Effector memory CD4-positive, alpha-beta T cell (primary cell): ENCODE results near the gene PCK2.
A peak's percentile ranks its signal among the peaks of the same experiment; 100 is the strongest.

Experiments
- DNase-seq, 3 donors: peaks; one replicate each; pipeline ENCODE4 v3.0.0-alpha.2; 2020
- H3K27ac ChIP-seq: 2 replicates; pipeline ENCODE4 v1.7.0; 2013; ENCODE audit warnings: mild to moderate bottlenecking, low read length, moderate library complexity; ENCODE audit not compliant: insufficient read depth, poor library complexity, severe bottlenecking
- H3K27me3 ChIP-seq: replicated peaks from 2 replicates; pipeline ENCODE4 v1.7.0; 2013; ENCODE audit warnings: mild to moderate bottlenecking, low read length; ENCODE audit not compliant: insufficient read depth, control insufficient read depth, poor library complexity, severe bottlenecking
- H3K36me3 ChIP-seq: 2 replicates; pipeline ENCODE4 v1.7.0; 2013; ENCODE audit warnings: mild to moderate bottlenecking, low read length, moderate library complexity; ENCODE audit not compliant: control insufficient read depth, insufficient read depth
- H3K4me1 ChIP-seq: 2 replicates; pipeline ENCODE4 v1.7.0; 2013; ENCODE audit warnings: low read length, mild to moderate bottlenecking; ENCODE audit not compliant: control insufficient read depth, insufficient read depth, poor library complexity, severe bottlenecking
- H3K4me3 ChIP-seq: 2 replicates; pipeline ENCODE4 v1.7.0; 2013; ENCODE audit warnings: low read length, low read depth, mild to moderate bottlenecking; ENCODE audit not compliant: insufficient read depth, poor library complexity, severe bottlenecking
- H3K9me3 ChIP-seq: 2 replicates; pipeline ENCODE4 v1.7.0; 2013; ENCODE audit warnings: mild to moderate bottlenecking, low read length, moderate library complexity; ENCODE audit not compliant: control insufficient read depth

PCK2 gene

DNA sequence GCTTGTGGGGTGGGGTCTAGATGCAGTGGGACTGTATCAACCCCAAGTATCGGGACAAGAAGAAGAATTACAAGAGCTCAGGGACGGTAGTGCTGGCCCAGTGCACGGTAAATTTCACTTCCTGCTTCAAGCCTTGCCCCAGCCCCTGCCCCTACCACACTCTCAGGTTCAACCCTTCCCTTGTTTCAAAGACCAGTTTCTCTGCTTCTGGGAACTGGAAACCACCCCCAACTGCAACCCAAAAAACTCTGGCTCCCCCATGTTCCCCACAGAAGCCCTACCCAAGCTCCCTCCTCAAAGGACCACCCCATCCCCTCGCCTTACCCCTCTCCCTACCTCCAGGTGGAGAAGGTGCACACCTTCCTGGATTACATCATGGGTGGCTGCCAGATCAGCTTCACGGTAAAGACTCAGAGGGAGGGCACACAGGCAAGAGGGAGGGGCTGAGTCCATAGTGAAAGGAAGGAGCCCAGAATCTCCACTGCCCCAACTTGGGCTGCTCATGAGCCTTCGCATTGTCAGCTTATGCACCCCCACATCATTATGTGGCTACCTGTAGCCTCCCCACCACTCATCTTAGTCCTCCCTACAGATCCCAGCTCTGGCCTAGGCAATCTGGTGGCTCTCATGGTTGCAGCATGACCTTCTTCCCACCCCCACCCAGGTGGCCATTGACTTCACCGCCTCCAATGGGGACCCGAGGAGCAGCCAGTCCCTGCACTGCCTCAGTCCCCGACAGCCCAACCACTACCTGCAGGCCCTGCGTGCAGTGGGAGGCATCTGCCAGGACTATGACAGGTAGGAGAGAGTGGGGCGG, 18.4 kb upstream of the PCK2 start:
- Histone ChIP-seq H3K27ac (no peak overlapping the region), H3K4me3 (no peak overlapping the region), H3K4me1 (peaks cover 5% of the 10 kb centered on the region), H3K9me3 (no peaks in the 10 kb centered on the region), H3K36me3 (no peaks in the 10 kb centered on the region), H3K27me3 (no peaks in the 10 kb centered on the region)
- no peak for DNase-seq

DNA sequence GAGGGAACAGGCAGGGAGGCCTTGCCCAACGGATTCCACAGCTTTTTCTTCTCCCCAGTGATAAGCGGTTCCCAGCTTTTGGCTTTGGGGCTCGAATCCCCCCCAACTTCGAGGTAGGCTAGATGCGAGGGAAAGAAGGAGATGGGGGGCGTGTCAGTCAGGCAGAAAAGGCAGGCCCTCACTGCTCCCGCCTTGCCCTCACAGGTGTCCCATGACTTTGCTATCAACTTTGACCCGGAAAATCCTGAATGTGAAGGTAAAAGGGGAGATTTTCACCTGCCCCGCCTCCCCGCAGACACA, 17.9 kb upstream of the PCK2 start:
- no peak overlapping the region for H3K4me3 ChIP-seq
- no peak overlapping the region for H3K27ac ChIP-seq
- no peaks in the 10 kb centered on the region for H3K27me3 ChIP-seq
- no peak for DNase-seq
- no peaks in the 10 kb centered on the region for H3K9me3 ChIP-seq
- peaks cover 8% of the 10 kb centered on the region for H3K4me1 ChIP-seq
- no peaks in the 10 kb centered on the region for H3K36me3 ChIP-seq

DNA sequence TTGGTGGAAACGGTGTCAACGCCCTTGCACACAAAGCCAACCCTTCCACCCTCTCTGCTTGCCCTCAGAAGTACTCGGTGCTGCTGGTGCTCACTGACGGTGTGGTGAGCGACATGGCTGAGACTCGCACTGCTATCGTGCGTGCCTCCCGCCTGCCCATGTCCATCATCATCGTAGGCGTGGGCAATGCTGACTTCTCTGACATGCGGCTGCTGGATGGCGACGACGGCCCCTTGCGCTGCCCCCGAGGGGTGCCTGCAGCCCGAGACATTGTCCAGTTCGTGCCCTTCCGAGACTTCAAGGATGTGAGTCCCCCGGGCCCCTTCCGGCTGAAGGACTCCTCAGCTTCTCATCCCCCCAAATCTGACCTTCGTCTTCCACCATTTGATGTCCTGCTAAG, 17.0 kb upstream of the PCK2 start:
- Histone ChIP-seq H3K27ac (no peak overlapping the region), H3K36me3 (no peaks in the 10 kb centered on the region), H3K4me1 (peaks cover 12% of the 10 kb centered on the region), H3K9me3 (no peaks in the 10 kb centered on the region), H3K27me3 (no peaks in the 10 kb centered on the region), H3K4me3 (no peak overlapping the region)
- no peak for DNase-seq

DNA sequence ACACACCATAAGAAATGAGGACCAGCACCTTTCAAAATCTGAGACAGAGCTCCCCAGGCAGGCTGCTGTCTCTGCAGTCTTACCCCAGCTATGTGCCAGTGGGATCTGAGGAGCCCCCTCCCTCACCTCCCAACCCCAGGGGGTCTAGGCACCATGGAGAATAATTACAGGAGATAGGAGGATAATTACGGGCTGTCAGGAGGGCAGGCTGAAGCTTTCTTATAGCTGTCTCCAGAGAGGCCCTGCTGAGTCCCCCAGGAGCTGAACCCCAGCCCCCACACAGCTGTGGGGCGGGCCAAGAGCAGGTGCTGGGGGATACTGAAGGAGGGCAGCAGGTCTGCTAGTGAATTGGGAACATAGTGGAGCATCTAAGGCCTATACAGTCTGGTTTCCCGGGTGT, 16.0 kb upstream of the PCK2 start:
- peaks cover 12% of the 10 kb centered on the region for H3K4me1 ChIP-seq
- no peaks in the 10 kb centered on the region for H3K27me3 ChIP-seq
- no peak overlapping the region for H3K4me3 ChIP-seq
- no peak overlapping the region for H3K27ac ChIP-seq
- H3K36me3 ChIP-seq: no peaks in the 10 kb centered on the region
- no peak for DNase-seq
- no peaks in the 10 kb centered on the region for H3K9me3 ChIP-seq

DNA sequence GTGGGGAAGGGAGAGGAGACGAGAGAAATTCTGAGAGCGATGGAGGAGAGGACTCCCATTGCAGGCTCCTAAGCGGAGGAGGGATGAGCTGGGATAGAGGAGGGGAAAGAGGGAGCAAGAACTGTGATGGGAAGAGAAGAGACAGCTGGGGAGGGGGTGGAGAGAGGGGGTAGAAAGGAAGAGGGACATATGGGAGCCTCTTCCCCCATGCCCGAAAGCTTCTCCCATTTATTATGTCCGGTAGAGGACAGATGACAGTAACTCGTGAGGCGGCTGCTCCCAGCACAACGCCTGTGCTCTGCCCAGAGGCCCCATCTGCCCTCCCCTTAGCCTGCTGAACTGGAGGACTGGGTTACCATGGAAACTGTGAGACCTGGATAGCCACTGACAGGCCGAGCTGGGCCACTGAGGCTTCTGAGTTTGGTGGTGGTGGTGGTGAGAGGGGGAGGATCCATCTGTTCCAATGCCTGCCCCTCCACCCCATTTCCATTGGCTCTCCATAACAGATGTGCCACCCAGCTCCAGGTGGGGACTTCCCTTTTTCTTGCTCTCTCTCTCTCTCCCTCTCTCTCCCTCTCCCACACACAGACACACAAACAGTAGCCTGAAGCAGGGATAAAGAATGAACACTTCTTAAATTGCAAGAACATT, 14.5 kb upstream of the PCK2 start:
- no peaks in the 10 kb centered on the region for H3K9me3 ChIP-seq
- H3K27me3 ChIP-seq: no peaks in the 10 kb centered on the region
- DNase-seq: no peak
- no peaks in the 10 kb centered on the region for H3K36me3 ChIP-seq
- no peak overlapping the region for H3K4me3 ChIP-seq
- no peak overlapping the region for H3K27ac ChIP-seq
- peaks cover 12% of the 10 kb centered on the region for H3K4me1 ChIP-seq

DNA sequence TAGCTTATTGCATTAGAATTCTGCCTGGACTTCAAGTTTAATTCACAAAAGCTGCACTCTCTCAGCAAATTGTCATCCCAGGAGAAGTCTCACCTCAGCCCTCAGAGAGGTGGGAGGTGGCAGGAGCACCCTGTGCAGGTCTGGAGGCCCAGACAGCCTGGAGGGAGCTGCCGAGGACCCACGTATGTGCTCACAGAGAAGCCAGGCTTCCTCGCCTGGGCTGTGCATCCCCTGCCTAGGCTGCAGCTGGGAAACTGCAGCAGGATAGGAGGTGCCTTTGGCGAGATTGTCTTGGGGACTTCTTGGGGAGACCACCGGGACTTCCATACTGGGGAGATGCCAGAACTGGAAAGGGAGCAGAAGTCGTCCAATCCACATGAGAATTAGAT, 14.0 kb upstream of the PCK2 start:
- H3K4me3 ChIP-seq: no peak overlapping the region
- no peak for DNase-seq
- H3K27me3 ChIP-seq: no peaks in the 10 kb centered on the region
- H3K4me1 ChIP-seq: peaks cover 12% of the 10 kb centered on the region
- no peaks in the 10 kb centered on the region for H3K36me3 ChIP-seq
- H3K27ac ChIP-seq: no peak overlapping the region
- no peaks in the 10 kb centered on the region for H3K9me3 ChIP-seq

DNA sequence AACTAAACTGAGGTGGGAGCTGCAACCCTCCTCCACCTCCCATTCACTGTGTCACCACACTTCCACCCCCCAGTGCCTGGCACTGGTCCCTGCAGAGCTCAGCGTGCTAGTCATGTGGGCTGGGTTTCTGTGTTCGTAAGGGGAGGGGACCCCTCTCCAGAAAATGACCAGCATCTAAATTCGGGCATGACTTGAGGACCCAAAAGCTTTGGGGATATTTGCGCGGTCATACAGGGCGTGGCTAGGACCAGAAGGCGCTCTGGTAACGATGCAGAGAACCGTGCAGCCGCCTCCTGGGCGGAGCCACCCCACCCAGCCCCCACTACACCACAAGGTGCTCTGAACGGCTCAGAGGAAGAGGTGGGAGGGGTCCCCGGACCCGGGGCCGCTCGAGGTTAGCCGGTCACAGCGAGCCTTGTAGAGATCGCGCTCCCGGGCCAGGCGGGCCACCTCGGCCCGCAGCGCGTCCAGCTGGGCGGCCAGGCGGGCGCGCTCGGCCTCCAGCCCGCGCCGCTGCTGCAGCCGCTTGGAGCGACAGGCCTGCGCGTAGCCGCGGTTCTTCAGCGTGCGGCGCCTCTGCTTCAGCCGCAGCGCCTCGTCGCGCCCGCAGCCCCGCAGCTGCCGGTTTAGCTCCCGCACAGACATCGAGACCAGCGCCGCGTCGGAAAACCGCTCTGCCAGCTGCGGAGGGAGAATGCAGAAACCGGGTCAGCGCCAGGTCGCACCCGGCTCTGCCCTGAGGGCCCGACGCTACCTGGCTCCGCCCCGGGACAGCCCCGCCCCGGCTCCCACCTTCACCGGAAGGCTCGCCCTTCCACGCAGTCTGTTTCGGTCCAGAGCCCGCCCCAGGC, 13.0 kb upstream of the PCK2 start:
- Histone ChIP-seq H3K9me3 (no peaks in the 10 kb centered on the region), H3K4me1 (peaks cover 12% of the 10 kb centered on the region), H3K27ac (peak overlapping the region; percentile 43), H3K36me3 (no peaks in the 10 kb centered on the region), H3K4me3 (peak overlapping the region; percentile 80), H3K27me3 (no peaks in the 10 kb centered on the region)
- DNase-seq: peak; percentile 25 to 49 (median 43)

DNA sequence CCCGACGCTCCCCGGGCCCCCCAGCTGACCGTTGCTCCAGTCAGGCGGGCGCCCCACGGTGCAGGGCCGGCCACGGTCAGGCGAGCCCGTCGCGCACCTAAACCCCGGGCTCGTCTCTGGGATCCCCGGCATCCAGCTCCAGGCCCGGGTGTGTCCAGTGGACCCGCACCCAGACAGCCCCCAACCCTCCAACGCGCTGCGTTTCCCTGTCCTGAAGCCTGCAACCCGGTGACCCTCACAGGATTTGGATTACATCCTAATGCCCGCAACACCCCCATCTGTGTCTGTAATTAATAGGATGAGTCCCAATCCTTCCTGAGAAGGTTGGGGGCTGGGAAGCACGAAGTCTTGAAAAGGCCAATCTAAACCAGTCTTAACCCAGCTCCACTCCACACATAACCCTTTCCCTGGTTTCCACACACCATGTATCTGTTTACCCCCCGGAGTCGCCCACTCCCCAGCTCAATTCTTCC, 12.3 kb upstream of the PCK2 start:
- Histone ChIP-seq H3K27me3 (no peaks in the 10 kb centered on the region), H3K4me3 (peak overlapping the region; percentile 80), H3K27ac (peak overlapping the region; percentile 43), H3K36me3 (no peaks in the 10 kb centered on the region), H3K9me3 (no peaks in the 10 kb centered on the region), H3K4me1 (peaks cover 12% of the 10 kb centered on the region)
- DNase-seq: no peak

DNA sequence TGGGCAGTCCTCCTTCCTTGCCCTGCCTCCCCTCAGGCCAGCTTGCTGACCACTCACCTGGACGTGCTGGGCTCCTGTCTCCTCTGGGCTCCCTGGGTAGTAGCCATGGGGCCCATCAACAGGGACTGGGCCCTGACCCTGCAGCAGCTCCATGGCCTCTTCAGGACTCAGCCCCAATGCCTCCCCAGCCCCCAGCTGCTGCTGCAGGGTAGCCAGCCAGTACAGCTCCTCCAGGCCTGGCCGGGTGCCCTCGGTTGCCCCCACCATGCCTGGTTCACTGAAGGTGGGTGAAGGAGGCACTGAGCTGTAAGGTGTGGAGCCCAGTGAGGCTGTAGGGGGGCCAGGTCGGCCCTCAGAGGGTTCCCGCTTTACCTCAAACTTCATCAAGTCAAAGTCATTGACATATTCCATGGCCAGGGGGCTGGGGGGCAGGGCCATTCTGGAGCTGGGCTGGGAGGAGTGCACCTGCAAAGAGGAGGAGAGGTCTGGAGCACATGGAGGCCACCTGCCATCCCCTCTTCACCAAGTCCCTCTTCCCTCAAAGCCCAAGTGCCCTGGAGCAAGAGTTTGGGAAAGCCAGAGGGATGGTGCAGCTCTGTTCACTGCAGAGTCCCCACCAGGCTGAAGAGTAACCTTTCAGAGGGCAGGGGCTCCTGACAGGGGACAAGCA, 11.6 kb upstream of the PCK2 start:
- Histone ChIP-seq H3K4me1 (peaks cover 12% of the 10 kb centered on the region), H3K27ac (no peak overlapping the region), H3K9me3 (no peaks in the 10 kb centered on the region), H3K36me3 (no peaks in the 10 kb centered on the region), H3K27me3 (no peaks in the 10 kb centered on the region), H3K4me3 (no peak overlapping the region)
- no peak for DNase-seq
